ENCODE measurements around the gene DYNC1LI1.

Gene DYNC1LI1

GRCh38 chr3:32570421-32571191 is at the start of gene DYNC1LI1:
TSS of gene DYNC1LI1 (minus strand) at chr3:32570858. CDS start at chr3:32570770, 88 bp downstream.
- DNase-seq = peak; percentile 97
- H3K4me1 Mint-ChIP-seq (ENCODE audit: low read depth) = peaks cover 28% of the 10 kb centered on the region
- H3K27ac Mint-ChIP-seq = peak within 1 kb of the TSS; percentile 96
- peak within 1 kb of the TSS; percentile 92 for H3K4me3 Mint-ChIP-seq
- peaks cover 33% of the 10 kb centered on the region for H3K36me3 Mint-ChIP-seq (ENCODE audit: low read depth)
- no peaks in the 10 kb centered on the region for H3K9me3 Mint-ChIP-seq
- no peaks in the 10 kb centered on the region for H3K27me3 Mint-ChIP-seq

- no peaks in the 10 kb centered on the region for H3K27me3 Mint-ChIP-seq
- H3K9me3 Mint-ChIP-seq = no peaks in the 10 kb centered on the region
- no peak overlapping the region for H3K4me3 Mint-ChIP-seq
- H3K36me3 Mint-ChIP-seq (ENCODE audit: low read depth) = no peaks in the 10 kb centered on the region
- H3K4me1 Mint-ChIP-seq (ENCODE audit: low read depth) = no peaks in the 10 kb centered on the region
- no peak overlapping the region for H3K27ac Mint-ChIP-seq
- DNase-seq = no peak
Measured at GRCh38 chr3:32619395-32619794, 48.7 kb upstream of the DYNC1LI1 start.

DNA sequence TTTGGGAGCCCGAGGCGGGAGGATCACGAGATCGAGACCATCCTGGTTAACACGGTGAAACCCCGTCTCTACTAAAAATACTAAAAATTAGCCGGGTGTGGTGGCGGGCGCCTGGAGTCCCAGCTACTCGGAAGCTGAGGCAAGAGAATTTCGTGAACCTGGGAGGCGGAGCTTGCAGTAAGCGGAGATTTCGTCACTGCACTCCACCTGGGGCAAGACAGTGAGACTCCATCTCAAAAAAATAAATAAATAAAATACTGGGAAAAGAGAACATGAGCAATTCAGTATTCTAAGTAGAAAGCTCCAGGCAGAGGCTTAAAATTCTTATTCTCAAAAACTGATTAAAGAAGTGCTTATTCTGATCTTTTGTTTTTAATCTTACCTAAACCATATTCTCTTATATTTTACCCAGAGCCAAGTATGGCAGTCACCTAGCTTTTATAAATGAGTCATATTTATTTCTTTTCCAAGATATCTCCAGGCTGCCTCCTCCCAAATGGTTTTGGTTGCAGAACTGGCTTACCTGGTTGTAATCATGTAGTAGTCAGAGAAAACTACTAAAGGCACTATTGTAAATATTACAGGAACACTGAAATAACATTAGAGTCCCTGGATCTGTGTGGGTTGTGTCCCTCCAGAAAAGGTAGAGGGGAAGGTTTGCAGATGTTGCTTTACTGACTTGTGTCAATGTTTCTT is 45.8 kb upstream of the DYNC1LI1 start:
- Mint-ChIP-seq H3K36me3 (ENCODE audit: low read depth) (no peaks in the 10 kb centered on the region), H3K4me3 (no peak overlapping the region), H3K4me1 (ENCODE audit: low read depth) (no peaks in the 10 kb centered on the region), H3K9me3 (no peaks in the 10 kb centered on the region), H3K27ac (no peak overlapping the region), H3K27me3 (peaks cover 7% of the 10 kb centered on the region)
- DNase-seq = no peak

DNA sequence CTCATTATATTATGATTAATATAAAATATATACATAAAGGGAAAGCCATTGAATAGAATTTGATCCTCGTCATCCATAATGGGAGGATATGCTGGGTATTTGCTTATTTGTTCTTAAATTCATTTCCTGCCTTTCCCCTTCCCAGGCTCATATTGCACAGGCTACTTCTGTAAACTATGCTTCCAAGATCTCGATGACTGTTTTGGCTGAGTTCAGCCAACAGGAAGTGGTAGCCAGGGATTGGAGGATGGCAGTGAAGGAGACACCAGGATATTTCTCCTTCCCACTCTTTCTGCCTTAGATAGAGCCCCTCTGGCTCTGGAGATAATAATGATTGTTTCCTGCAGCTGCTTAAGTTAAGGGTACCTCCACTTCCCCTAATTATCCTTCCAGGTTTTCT is 44.3 kb upstream of the DYNC1LI1 start:
- Mint-ChIP-seq H3K4me1 (ENCODE audit: low read depth) (no peaks in the 10 kb centered on the region), H3K27ac (no peak overlapping the region), H3K4me3 (no peak overlapping the region), H3K36me3 (ENCODE audit: low read depth) (no peaks in the 10 kb centered on the region), H3K27me3 (peaks cover 7% of the 10 kb centered on the region), H3K9me3 (no peaks in the 10 kb centered on the region)
- DNase-seq = no peak

GRCh38 chr3:32613183-32613582 is 42.5 kb upstream of the DYNC1LI1 start:
- Mint-ChIP-seq H3K9me3 (no peaks in the 10 kb centered on the region), H3K4me1 (ENCODE audit: low read depth) (no peaks in the 10 kb centered on the region), H3K4me3 (no peak overlapping the region), H3K36me3 (ENCODE audit: low read depth) (no peaks in the 10 kb centered on the region), H3K27me3 (peaks cover 7% of the 10 kb centered on the region), H3K27ac (no peak overlapping the region)
- DNase-seq = no peak

DNA sequence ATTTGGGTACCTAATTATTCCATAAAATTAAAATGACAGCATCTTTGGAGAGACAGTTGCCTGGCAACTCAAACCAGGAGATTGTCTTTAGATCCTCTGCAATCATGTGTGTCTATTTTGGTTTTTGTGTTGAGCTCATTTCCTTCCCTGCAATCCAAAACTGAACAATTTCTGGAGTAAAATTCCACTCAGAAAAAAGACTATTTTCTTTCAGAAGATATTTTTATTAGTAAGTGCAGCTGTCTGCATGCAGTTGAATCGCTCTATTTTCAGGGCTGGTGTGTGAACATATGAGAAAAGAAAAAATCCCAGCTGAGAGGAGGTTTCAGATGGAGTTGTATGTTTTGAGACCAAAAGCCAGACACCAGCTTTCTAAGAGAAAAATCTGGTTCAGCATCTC is 41.9 kb upstream of the DYNC1LI1 start:
- Mint-ChIP-seq H3K27me3 (peaks cover 7% of the 10 kb centered on the region), H3K27ac (no peak overlapping the region), H3K9me3 (no peaks in the 10 kb centered on the region)

GRCh38 chr3:32607522-32607921 is 36.9 kb upstream of the DYNC1LI1 start:
- H3K4me1 Mint-ChIP-seq (ENCODE audit: low read depth) = no peaks in the 10 kb centered on the region
- no peak overlapping the region for H3K27ac Mint-ChIP-seq
- H3K27me3 Mint-ChIP-seq = no peaks in the 10 kb centered on the region
- H3K36me3 Mint-ChIP-seq (ENCODE audit: low read depth) = no peaks in the 10 kb centered on the region
- no peak overlapping the region for H3K4me3 Mint-ChIP-seq
- DNase-seq = no peak
- H3K9me3 Mint-ChIP-seq = no peaks in the 10 kb centered on the region

More for the DNA sequence above, 41.9 kb upstream of the DYNC1LI1 start:
- H3K4me1 Mint-ChIP-seq (ENCODE audit: low read depth) = no peaks in the 10 kb centered on the region
- no peaks in the 10 kb centered on the region for H3K36me3 Mint-ChIP-seq (ENCODE audit: low read depth)
- H3K4me3 Mint-ChIP-seq = no peak overlapping the region
- DNase-seq = no peak

DNA sequence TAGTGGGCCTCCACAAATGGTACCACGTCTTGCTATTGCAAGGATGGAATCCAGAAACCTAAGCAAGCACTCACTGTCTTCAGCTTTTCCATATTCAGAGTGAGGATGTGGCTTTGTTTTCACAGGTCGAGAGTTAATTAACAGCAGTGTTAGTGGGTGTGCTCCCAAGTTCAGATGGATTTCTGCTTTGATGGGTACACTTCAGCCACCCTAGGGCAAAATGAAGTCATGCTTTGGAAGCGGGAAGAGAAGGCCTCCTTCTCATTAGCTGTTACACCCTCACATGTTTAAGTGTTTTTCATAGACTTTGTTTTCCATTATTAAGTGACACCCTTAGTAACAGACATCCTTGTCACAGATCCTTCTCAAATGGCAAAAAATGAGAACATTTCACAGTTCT is 36.3 kb upstream of the DYNC1LI1 start:
- Mint-ChIP-seq H3K4me3 (no peak overlapping the region), H3K36me3 (ENCODE audit: low read depth) (no peaks in the 10 kb centered on the region), H3K27me3 (no peaks in the 10 kb centered on the region), H3K27ac (no peak overlapping the region), H3K9me3 (no peaks in the 10 kb centered on the region), H3K4me1 (ENCODE audit: low read depth) (no peaks in the 10 kb centered on the region)
- no peak for DNase-seq

- H3K27me3 Mint-ChIP-seq = no peaks in the 10 kb centered on the region
- no peaks in the 10 kb centered on the region for H3K9me3 Mint-ChIP-seq
- no peak overlapping the region for H3K27ac Mint-ChIP-seq
- H3K4me1 Mint-ChIP-seq (ENCODE audit: low read depth) = no peaks in the 10 kb centered on the region
- DNase-seq = no peak
- no peak overlapping the region for H3K4me3 Mint-ChIP-seq
- H3K36me3 Mint-ChIP-seq (ENCODE audit: low read depth) = no peaks in the 10 kb centered on the region
Measured at GRCh38 chr3:32606277-32606676, 35.6 kb upstream of the DYNC1LI1 start.

GRCh38 chr3:32603064-32603463 is 32.4 kb upstream of the DYNC1LI1 start:
- H3K27ac Mint-ChIP-seq = no peak overlapping the region
- H3K36me3 Mint-ChIP-seq (ENCODE audit: low read depth) = no peaks in the 10 kb centered on the region
- no peaks in the 10 kb centered on the region for H3K9me3 Mint-ChIP-seq
- peaks cover 7% of the 10 kb centered on the region for H3K27me3 Mint-ChIP-seq
- no peak overlapping the region for H3K4me3 Mint-ChIP-seq
- H3K4me1 Mint-ChIP-seq (ENCODE audit: low read depth) = no peaks in the 10 kb centered on the region
- no peak for DNase-seq

- DNase-seq = no peak
- Mint-ChIP-seq H3K9me3 (no peaks in the 10 kb centered on the region), H3K27ac (no peak overlapping the region), H3K36me3 (ENCODE audit: low read depth) (no peaks in the 10 kb centered on the region), H3K27me3 (peaks cover 7% of the 10 kb centered on the region), H3K4me1 (ENCODE audit: low read depth) (no peaks in the 10 kb centered on the region), H3K4me3 (no peak overlapping the region)
Measured at GRCh38 chr3:32602206-32602605, 31.5 kb upstream of the DYNC1LI1 start.

DNA sequence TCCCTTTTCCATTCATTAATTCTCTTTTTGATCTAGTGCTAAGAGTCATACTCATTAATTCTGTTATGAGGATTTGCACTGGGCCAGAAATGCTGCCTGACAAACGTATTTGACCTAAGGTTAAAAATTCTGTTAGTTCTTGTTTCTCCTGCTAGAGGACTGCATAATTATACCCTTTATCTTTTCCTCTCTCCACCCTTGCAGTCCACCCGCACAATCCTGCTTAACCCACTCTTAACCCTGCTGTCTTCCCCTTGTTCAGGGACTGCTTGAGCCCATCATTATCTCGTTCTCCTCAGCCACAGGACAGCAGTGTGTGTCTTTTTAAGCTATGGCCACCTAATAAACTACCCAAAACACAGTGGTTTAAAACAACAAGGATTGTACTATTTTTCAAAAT is 31.1 kb upstream of the DYNC1LI1 start:
- DNase-seq = no peak
- Mint-ChIP-seq H3K27ac (no peak overlapping the region), H3K36me3 (ENCODE audit: low read depth) (no peaks in the 10 kb centered on the region), H3K9me3 (no peaks in the 10 kb centered on the region), H3K4me1 (ENCODE audit: low read depth) (no peaks in the 10 kb centered on the region), H3K27me3 (peaks cover 7% of the 10 kb centered on the region), H3K4me3 (no peak overlapping the region)

DNA sequence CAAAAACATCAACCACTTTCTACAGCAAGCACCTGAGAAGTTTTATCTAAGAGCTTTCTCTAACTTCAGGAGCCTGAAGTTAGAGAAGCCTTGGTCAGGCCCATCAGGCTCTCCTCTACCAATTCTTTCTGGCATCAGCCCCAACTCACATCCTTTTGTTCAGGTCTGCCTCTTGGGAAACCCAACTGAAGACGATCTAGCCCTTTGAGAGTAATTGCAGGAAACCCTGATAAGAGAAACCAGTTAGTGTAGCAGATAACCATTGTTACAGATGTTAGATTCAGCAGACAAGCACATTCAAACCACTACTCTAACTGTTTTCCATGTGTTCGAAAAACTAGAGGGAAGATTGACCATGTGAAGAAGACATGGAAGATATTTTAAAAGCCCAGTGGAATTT is 27.0 kb upstream of the DYNC1LI1 start:
- no peaks in the 10 kb centered on the region for H3K36me3 Mint-ChIP-seq (ENCODE audit: low read depth)
- H3K27me3 Mint-ChIP-seq = peaks cover 9% of the 10 kb centered on the region
- H3K9me3 Mint-ChIP-seq = no peaks in the 10 kb centered on the region
- H3K4me1 Mint-ChIP-seq (ENCODE audit: low read depth) = no peaks in the 10 kb centered on the region
- no peak overlapping the region for H3K27ac Mint-ChIP-seq
- H3K4me3 Mint-ChIP-seq = no peak overlapping the region
- no peak for DNase-seq

DNA sequence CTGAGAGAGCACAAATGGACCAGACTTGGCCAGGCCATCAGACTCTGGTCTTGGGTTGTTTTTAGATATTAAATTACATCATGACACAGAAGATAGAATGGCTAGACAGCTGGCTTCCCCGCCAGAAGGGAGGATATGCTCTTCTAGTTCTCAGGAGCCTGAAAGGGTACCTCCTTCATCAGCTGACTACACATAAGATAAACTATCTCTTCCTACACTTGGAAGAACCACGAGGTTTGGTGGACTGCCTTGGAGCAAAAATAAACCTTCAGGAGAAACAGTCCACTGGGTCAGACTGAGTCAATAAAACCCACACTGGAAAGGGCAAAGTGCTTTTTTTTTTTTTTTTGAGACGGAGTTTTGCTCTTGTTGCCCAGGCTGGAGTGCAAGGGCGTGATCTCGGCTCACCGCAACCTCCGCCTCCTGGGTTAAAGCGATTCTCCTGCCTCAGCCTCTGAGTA is 26.3 kb upstream of the DYNC1LI1 start:
- Mint-ChIP-seq H3K36me3 (ENCODE audit: low read depth) (no peaks in the 10 kb centered on the region), H3K9me3 (no peaks in the 10 kb centered on the region), H3K27me3 (peaks cover 9% of the 10 kb centered on the region), H3K4me1 (ENCODE audit: low read depth) (no peaks in the 10 kb centered on the region), H3K27ac (no peak overlapping the region), H3K4me3 (no peak overlapping the region)
- DNase-seq = no peak

DNA sequence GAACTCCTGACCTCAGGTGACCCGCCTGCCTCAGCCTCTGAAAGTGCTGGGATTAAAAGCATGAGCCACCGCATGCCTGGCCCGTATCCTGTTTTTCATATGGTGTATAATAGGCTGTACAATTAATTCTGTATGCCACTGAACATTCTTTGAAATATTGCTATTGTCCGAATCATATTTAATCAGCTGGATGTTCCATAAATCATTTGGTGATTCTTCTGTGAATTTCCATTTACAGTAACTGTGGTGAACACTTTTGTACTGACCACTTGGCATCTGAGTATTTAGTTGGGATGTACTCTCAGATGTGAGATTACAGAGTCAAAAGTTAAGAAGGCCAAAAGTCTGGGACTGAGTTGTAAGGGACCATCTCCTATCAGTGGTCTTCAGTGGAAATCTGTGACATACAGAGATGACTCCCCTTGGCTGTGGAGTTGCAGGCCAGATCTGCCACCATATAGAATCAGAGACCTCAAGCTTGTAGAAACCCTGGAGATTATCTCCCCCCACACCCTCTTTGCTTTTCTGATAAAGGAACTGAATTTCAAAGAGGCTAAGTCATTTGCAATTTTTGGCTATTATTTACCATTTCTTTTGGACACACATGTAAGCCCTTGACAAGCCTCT is 25.7 kb upstream of the DYNC1LI1 start:
- H3K4me3 Mint-ChIP-seq = no peak overlapping the region
- DNase-seq = no peak
- H3K27ac Mint-ChIP-seq = no peak overlapping the region
- H3K4me1 Mint-ChIP-seq (ENCODE audit: low read depth) = no peaks in the 10 kb centered on the region
- H3K9me3 Mint-ChIP-seq = no peaks in the 10 kb centered on the region
- peaks cover 9% of the 10 kb centered on the region for H3K27me3 Mint-ChIP-seq
- no peaks in the 10 kb centered on the region for H3K36me3 Mint-ChIP-seq (ENCODE audit: low read depth)

Measured in activated T-cell treated with anti-CD3 and anti-CD28 coated beads, Interleukin-2, amount 50 U/mL, for 24 hours (primary cell).